Lung (tissue), 12 donors: ENCODE data around the gene ZFC3H1. TPM values are rescaled to one million over a fixed set of nuclear protein-coding genes. Genes with fewer than 3 reads are reported as not detected.

Source experiments
- ATAC-seq: fragments of 200-7000 bp; cut with Tn5 transposase; one replicate; pipeline ENCODE4 v1.9.1; 2020; ENCODE audit warnings: moderate number of reproducible peaks; ENCODE audit not compliant: insufficient read depth, low FRiP score
- DNase-seq, 3 donors: peaks; one replicate each; pipeline ENCODE4 v3.0.0-alpha.2; 2013 to 2017
- H3K27ac ChIP-seq, 2 donors: one replicate each; pipeline ENCODE4 v1.5.1; 2013; ENCODE audit warnings: mild to moderate bottlenecking in 2 of 2, moderate library complexity in 2 of 2, control low read depth in 1 of 2, inconsistent platforms in 1 of 2, low read depth in 1 of 2, low read length in 1 of 2
- H3K27me3 ChIP-seq, 3 donors: one replicate each; pipeline ENCODE4 v1.5.1; 2013; ENCODE audit warnings: low read length in 2 of 3; ENCODE audit not compliant: control insufficient read depth in 3 of 3, insufficient read depth in 3 of 3
- H3K36me3 ChIP-seq, 4 donors: one replicate each; pipeline ENCODE4 v1.5.1; 2013; ENCODE audit warnings: low read length in 4 of 4, mild to moderate bottlenecking in 1 of 4, moderate library complexity in 1 of 4; ENCODE audit not compliant: control insufficient read depth in 4 of 4, insufficient read depth in 4 of 4
- H3K4me1 ChIP-seq, 5 donors: one replicate each; pipeline ENCODE4 v1.5.1; 2013; ENCODE audit warnings: low read length in 5 of 5, mild to moderate bottlenecking in 2 of 5, moderate library complexity in 1 of 5; ENCODE audit not compliant: control insufficient read depth in 5 of 5, insufficient read depth in 5 of 5
- H3K4me3 ChIP-seq: one replicate; pipeline ENCODE4 v1.5.1; 2013; ENCODE audit warnings: mild to moderate bottlenecking, control low read depth, moderate library complexity
- H3K9ac ChIP-seq, 2 donors: one replicate each; pipeline ENCODE4 v1.5.1; 2013; ENCODE audit warnings: low read length in 2 of 2, control low read depth in 1 of 2; ENCODE audit not compliant: insufficient read depth in 1 of 2
- H3K9me3 ChIP-seq, 4 donors: one replicate each; pipeline ENCODE4 v1.5.1; 2013; ENCODE audit warnings: low read length in 3 of 4, mild to moderate bottlenecking in 1 of 4, moderate library complexity in 1 of 4; ENCODE audit not compliant: control insufficient read depth in 4 of 4, insufficient read depth in 3 of 4
- WGBS, 2 donors: extraction: QIAGEN DNeasy Blood & Tissue Kit; methylation state at CpG; one replicate each; pipeline ENCODE4 v1.1.7; 2013; 5-methylcytosine and 5-hydroxymethylcytosine counted together
- polyA plus RNA-seq, 2 donors: library from polyadenylated mRNA; stranded (reverse); fragments of 200-250 nt; gene quantifications; one replicate each; pipeline ENCODE4 v1.2.1, GENCODE V29; 2013
- total RNA-seq, 2 donors: library from RNA; depleted of rRNA in 1 of 2; stranded (reverse); fragments of >200 nt in 1 of 2; gene quantifications; one replicate each; pipeline ENCODE4 v1.2.1, GENCODE V29; 2014 to 2021
- TF ChIP-seq, protein P1 (sequence below): IDR thresholded peaks from 2 replicates; pipeline ENCODE4 v1.5.1; 2012; ENCODE audit warnings: mild to moderate bottlenecking; ENCODE audit errors: control extremely low read depth, extremely low read depth
- donor health status: control.
- donor health status: control.
- donor health status: Bipolar disorder and iron deficiency.
- donor health status: healthy.
- donor health status: DM: yes; HTN: yes; CAD: no.

ZFC3H1 gene
- total and polyA plus RNA-seq, 4 donors = 15.5 to 107 (median 29.6) TPM

DNA sequence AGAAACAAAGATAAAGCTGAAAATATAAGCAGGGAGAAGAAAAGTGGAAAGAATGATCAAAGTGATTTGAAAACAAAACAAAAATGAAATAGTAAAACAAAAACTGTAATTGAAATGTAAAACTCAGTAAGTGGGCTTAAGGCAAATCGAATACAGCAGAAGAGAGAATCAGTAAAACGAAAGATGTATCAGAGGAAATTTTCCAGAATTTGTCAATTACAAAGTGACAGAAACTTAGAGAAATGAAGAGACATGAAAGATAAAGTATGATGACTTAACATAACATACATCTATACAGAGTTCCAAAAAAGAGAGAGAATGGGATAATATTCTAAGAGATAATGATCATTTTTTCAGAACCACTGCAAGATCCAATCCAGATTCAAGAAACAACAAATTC is 10.5 kb downstream of the ZFC3H1 start:
- no peak for ATAC-seq
- TF ChIP-seq, protein P1, sequence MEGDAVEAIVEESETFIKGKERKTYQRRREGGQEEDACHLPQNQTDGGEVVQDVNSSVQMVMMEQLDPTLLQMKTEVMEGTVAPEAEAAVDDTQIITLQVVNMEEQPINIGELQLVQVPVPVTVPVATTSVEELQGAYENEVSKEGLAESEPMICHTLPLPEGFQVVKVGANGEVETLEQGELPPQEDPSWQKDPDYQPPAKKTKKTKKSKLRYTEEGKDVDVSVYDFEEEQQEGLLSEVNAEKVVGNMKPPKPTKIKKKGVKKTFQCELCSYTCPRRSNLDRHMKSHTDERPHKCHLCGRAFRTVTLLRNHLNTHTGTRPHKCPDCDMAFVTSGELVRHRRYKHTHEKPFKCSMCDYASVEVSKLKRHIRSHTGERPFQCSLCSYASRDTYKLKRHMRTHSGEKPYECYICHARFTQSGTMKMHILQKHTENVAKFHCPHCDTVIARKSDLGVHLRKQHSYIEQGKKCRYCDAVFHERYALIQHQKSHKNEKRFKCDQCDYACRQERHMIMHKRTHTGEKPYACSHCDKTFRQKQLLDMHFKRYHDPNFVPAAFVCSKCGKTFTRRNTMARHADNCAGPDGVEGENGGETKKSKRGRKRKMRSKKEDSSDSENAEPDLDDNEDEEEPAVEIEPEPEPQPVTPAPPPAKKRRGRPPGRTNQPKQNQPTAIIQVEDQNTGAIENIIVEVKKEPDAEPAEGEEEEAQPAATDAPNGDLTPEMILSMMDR = no peak
- H3K27ac ChIP-seq = no peak overlapping the region
- peaks cover 7 to 26% (median 19%) of the 10 kb centered on the region in 4 donors for H3K36me3 ChIP-seq
- 94 to 98% methylated on average over 2 of the region's 2 CpGs for WGBS, 2 donors
- H3K9me3 ChIP-seq = peaks cover 0 to 5% (median 1%) of the 10 kb centered on the region in 4 donors
- no peak overlapping the region for H3K9ac ChIP-seq
- no peak for DNase-seq
- H3K4me1 ChIP-seq = peaks cover 0 to 2% (median 0%) of the 10 kb centered on the region in 5 donors
- no peaks in the 10 kb centered on the region for H3K27me3 ChIP-seq
- no peak overlapping the region for H3K4me3 ChIP-seq

DNA sequence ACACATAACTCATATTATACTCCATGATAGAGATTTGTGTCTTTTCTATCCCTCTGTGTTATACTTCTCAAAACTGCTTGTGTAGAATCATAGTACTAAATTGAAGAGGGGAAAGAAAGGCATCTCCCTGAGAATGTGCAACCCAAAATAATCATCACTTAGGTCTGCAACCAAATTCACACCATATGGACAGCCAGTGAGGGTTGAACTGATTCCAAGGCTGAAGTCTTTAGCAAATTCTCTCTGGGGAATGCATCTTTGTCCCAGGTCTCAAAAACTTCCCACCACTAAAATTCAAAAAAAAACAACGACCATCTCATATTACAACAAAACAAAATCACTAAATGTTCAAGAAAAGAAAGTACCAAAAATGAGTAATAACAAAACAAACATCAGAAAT is 11.0 kb downstream of the ZFC3H1 start:
- H3K27ac ChIP-seq = no peak overlapping the region
- no peak overlapping the region for H3K9ac ChIP-seq
- H3K4me1 ChIP-seq = peaks cover 0 to 2% (median 0%) of the 10 kb centered on the region in 5 donors
- TF ChIP-seq, protein P1 = no peak
- 88 to 97% methylated on average over 1 of the region's 1 CpG for WGBS, 2 donors
- no peak overlapping the region for H3K4me3 ChIP-seq
- H3K9me3 ChIP-seq = peaks cover 0 to 5% (median 1%) of the 10 kb centered on the region in 4 donors
- H3K27me3 ChIP-seq = no peaks in the 10 kb centered on the region
- peaks cover 7 to 26% (median 18%) of the 10 kb centered on the region in 4 donors for H3K36me3 ChIP-seq
- DNase-seq (no peak), ATAC-seq (no peak)

DNA sequence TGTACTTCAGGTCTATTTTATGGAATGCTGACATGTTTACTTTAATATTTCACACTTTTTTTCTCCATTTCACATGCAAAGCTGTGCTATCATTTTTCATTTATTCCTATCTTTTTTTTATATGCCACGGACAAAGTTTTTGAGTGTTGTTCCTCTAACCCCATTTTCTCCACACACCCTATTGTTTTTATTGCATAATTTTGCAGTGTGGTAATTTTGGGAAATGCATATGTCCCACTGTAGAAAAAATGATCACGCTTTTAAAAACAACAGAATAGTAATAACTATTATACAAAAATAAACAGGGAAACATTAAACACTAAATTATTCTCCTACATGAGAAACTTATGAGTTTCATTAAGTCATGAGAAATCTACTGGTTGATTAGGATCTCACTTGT is 14.2 kb downstream of the ZFC3H1 start:
- Histone ChIP-seq H3K36me3 (peaks cover 5 to 24% (median 12%) of the 10 kb centered on the region in 4 donors), H3K9ac (no peak overlapping the region), H3K27me3 (no peaks in the 10 kb centered on the region), H3K4me1 (peaks cover 0 to 2% (median 0%) of the 10 kb centered on the region in 5 donors), H3K27ac (no peak overlapping the region), H3K4me3 (no peak overlapping the region), H3K9me3 (peaks cover 0 to 5% (median 1%) of the 10 kb centered on the region in 4 donors)
- no peak for DNase-seq
- TF ChIP-seq, protein P1 = no peak
- WGBS, 2 donors = 33 to 61% methylated on average over 2 of the region's 2 CpGs
- no peak for ATAC-seq

DNA sequence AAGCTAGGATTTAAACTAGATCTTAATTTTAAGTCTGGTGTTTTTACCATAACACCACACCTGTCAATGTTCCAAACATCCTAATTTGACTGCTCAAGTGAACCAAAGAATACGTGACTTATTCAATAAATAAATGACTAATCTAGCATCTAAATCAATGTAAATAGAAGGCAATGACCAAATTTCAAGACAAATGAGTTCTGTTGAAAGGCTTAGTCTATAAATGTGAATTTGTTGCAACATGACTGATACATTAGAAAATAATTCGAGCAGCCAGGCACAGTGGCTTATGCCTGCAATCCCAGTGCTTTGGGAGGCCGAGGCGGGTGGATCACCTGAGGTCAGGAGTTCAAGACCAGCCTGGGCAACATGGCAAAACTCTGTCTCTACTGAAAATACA is 15.1 kb downstream of the ZFC3H1 start:
- Histone ChIP-seq H3K27me3 (no peaks in the 10 kb centered on the region), H3K36me3 (peaks cover 1 to 31% (median 13%) of the 10 kb centered on the region in 4 donors), H3K9me3 (peaks cover 0 to 5% (median 1%) of the 10 kb centered on the region in 4 donors), H3K9ac (no peak overlapping the region), H3K4me1 (peaks cover 0 to 2% (median 0%) of the 10 kb centered on the region in 5 donors), H3K4me3 (no peak overlapping the region), H3K27ac (no peak overlapping the region)
- WGBS, 2 donors = 90 to 91% methylated on average over 4 of the region's 4 CpGs
- TF ChIP-seq, protein P1 = no peak
- DNase-seq (no peak), ATAC-seq (no peak)
